DMS79 (cell line): ENCODE results near the gene SLC38A2.
"Not testable (repeated sequence)": the region's sequence is repeated elsewhere in the genome, so short reads cannot be mapped to it uniquely, and the experiment has no call there.

Experiments
- DNase-seq: peaks from one replicate; lab custom pipeline; 2025; lab: John Stamatoyannopoulos, UW

Gene SLC38A2

GRCh38 chr12:46372544-46373300 is at the start of gene SLC38A2:
TSS of gene SLC38A2 (minus strand) at chr12:46372773. CDS start at chr12:46371293, 1,480 bp downstream.
- peak; percentile 80 for DNase-seq

- DNase-seq, result no peak
These were observed 47.1 kb upstream of the SLC38A2 start for GRCh38 chr12:46419675-46420074.

- no peak for DNase-seq
These were observed 43.0 kb upstream of the SLC38A2 start for GRCh38 chr12:46415552-46415951.

- no peak for DNase-seq
These were observed 42.2 kb upstream of the SLC38A2 start for GRCh38 chr12:46414591-46415268.

- no peak for DNase-seq
These were observed 40.8 kb upstream of the SLC38A2 start for GRCh38 chr12:46413368-46413767.

- no peak for DNase-seq
These were observed 40.3 kb upstream of the SLC38A2 start for GRCh38 chr12:46412857-46413256.

GRCh38 chr12:46410495-46410894 is 37.9 kb upstream of the SLC38A2 start:
- no peak for DNase-seq

GRCh38 chr12:46409974-46410373 is 37.4 kb upstream of the SLC38A2 start:
- no peak for DNase-seq

GRCh38 chr12:46409342-46409741 is 36.8 kb upstream of the SLC38A2 start:
- DNase-seq, result no peak

GRCh38 chr12:46408441-46408840 is 35.9 kb upstream of the SLC38A2 start:
- no peak for DNase-seq

GRCh38 chr12:46407361-46407760 is 34.8 kb upstream of the SLC38A2 start:
- DNase-seq, result no peak

- no peak for DNase-seq
These were observed 33.9 kb upstream of the SLC38A2 start for GRCh38 chr12:46406352-46407027.

- DNase-seq, result no peak
These were observed 32.2 kb upstream of the SLC38A2 start for GRCh38 chr12:46404733-46405132.

- DNase-seq, result no peak
These were observed 31.7 kb upstream of the SLC38A2 start for GRCh38 chr12:46404225-46404631.

- DNase-seq, result no peak
These were observed 31.1 kb upstream of the SLC38A2 start for GRCh38 chr12:46403719-46404070.

GRCh38 chr12:46402941-46403718 is 30.6 kb upstream of the SLC38A2 start:
- no peak for DNase-seq

- no peak for DNase-seq
These were observed 29.9 kb upstream of the SLC38A2 start for GRCh38 chr12:46402451-46402850.

- DNase-seq, result no peak
These were observed 29.1 kb upstream of the SLC38A2 start for GRCh38 chr12:46401662-46402061.

- DNase-seq, result no peak
These were observed 27.8 kb upstream of the SLC38A2 start for GRCh38 chr12:46400406-46400805.

- not testable (repeated sequence) for DNase-seq
These were observed 27.1 kb upstream of the SLC38A2 start for GRCh38 chr12:46399461-46400248.

- no peak for DNase-seq
These were observed 24.3 kb upstream of the SLC38A2 start for GRCh38 chr12:46396826-46397225.
